CD4-positive, alpha-beta memory T cell (primary cell): ENCODE data around the gene COL5A1. TPM values are rescaled to one million over a fixed set of nuclear protein-coding genes. Genes with fewer than 3 reads are reported as not detected.

Experiments used
- CTCF ChIA-PET: fragments of 350-600 bp; sonication (Branson Sonifier 250); formaldehyde crosslinking; loops from one replicate; lab custom pipeline; 2021; ENCODE audit warnings: inconsistent platforms; ENCODE audit not compliant: partially characterized antibody; lab: Charles Lee
- POLR2A ChIA-PET: fragments of 350-600 bp; sonication (Branson Sonifier 250); formaldehyde crosslinking; loops from one replicate; lab custom pipeline; 2021; ENCODE audit not compliant: partially characterized antibody; lab: Charles Lee
- DNase-seq, 5 donors: peaks; one replicate each; pipeline versions ENCODE4 v3.0.0 to v3.0.0-alpha.2; 2020 to 2022; ENCODE audit warnings: mixed read lengths in 1 of 5
- H3K27ac ChIP-seq: one replicate; pipeline ENCODE4 v1.7.0; 2013; ENCODE audit warnings: low read depth, low read length
- H3K27me3 ChIP-seq: 2 replicates; pipeline ENCODE4 v1.7.0; 2013; ENCODE audit warnings: mild to moderate bottlenecking, low read length, moderate library complexity; ENCODE audit not compliant: insufficient read depth
- H3K36me3 ChIP-seq: 2 replicates; pipeline ENCODE4 v1.7.0; 2013; ENCODE audit warnings: mild to moderate bottlenecking, low read length, moderate library complexity; ENCODE audit not compliant: insufficient read depth
- H3K4me1 ChIP-seq: 2 replicates; pipeline ENCODE4 v1.7.0; 2013; ENCODE audit warnings: mild to moderate bottlenecking, low read length, moderate library complexity; ENCODE audit not compliant: insufficient read depth
- H3K4me3 ChIP-seq, 2 donors: one replicate each; pipeline ENCODE4 v1.7.0; 2013; ENCODE audit warnings: low read length in 2 of 2, mild to moderate bottlenecking in 1 of 2
- H3K9me3 ChIP-seq, 2 donors: one replicate each; pipeline ENCODE4 v1.7.0; 2013; ENCODE audit warnings: low read length in 2 of 2, control low read depth in 1 of 2; ENCODE audit not compliant: control insufficient read depth in 1 of 2
- H3K27ac Mint-ChIP-seq, 7 donors: one replicate each; pipeline ENCODE4 v1.8.0; 2020 to 2021; ENCODE audit warnings: mixed read lengths in 7 of 7, mild to moderate bottlenecking in 6 of 7, inconsistent platforms in 3 of 7, moderate library complexity in 3 of 7
- H3K27me3 Mint-ChIP-seq, 2 donors: one replicate each; pipeline ENCODE4 v1.8.0; 2020 to 2021; ENCODE audit warnings: mixed read lengths in 2 of 2
- H3K36me3 Mint-ChIP-seq, 2 donors: one replicate each; pipeline ENCODE4 v1.8.0; 2020 to 2021; ENCODE audit warnings: mixed read lengths in 2 of 2, inconsistent platforms in 1 of 2, mild to moderate bottlenecking in 1 of 2
- H3K4me1 Mint-ChIP-seq, 4 donors: one replicate each; pipeline ENCODE4 v1.8.0; 2020 to 2021; ENCODE audit warnings: mixed read lengths in 4 of 4, mild to moderate bottlenecking in 1 of 4
- H3K4me3 Mint-ChIP-seq, 8 donors: one replicate each; pipeline ENCODE4 v1.8.0; 2020 to 2021; ENCODE audit warnings: mixed read lengths in 8 of 8, mild to moderate bottlenecking in 7 of 8, moderate library complexity in 6 of 8, inconsistent platforms in 3 of 8
- H3K9me3 Mint-ChIP-seq, 8 donors: one replicate each; pipeline ENCODE4 v1.8.0; 2020 to 2021; ENCODE audit warnings: mixed read lengths in 8 of 8, mild to moderate bottlenecking in 5 of 8, inconsistent platforms in 3 of 8, moderate library complexity in 1 of 8
- intact Hi-C: fragments of 100-400 bp; cut with micrococcal nuclease; formaldehyde crosslinking; loops from one replicate; pipeline ENCODE4 v1.15.1; 2023
- polyA plus RNA-seq, 2 donors: library from polyadenylated mRNA; unstranded; fragments of 300-500 nt; fragmentation: Illumina TruSeq; gene quantifications; one replicate each; pipeline ENCODE4 v1.2.3, GENCODE V29; 2021
- total RNA-seq, 2 experiments: library from RNA; stranded (reverse); gene quantifications; one replicate each; pipeline ENCODE4 v1.2.3, GENCODE V29; 2021

COL5A1 gene
- total and polyA plus RNA-seq, 4 experiments from 2014 or later = 0.36 to 1.6 (median 1.5) TPM; not detected in 1

DNA sequence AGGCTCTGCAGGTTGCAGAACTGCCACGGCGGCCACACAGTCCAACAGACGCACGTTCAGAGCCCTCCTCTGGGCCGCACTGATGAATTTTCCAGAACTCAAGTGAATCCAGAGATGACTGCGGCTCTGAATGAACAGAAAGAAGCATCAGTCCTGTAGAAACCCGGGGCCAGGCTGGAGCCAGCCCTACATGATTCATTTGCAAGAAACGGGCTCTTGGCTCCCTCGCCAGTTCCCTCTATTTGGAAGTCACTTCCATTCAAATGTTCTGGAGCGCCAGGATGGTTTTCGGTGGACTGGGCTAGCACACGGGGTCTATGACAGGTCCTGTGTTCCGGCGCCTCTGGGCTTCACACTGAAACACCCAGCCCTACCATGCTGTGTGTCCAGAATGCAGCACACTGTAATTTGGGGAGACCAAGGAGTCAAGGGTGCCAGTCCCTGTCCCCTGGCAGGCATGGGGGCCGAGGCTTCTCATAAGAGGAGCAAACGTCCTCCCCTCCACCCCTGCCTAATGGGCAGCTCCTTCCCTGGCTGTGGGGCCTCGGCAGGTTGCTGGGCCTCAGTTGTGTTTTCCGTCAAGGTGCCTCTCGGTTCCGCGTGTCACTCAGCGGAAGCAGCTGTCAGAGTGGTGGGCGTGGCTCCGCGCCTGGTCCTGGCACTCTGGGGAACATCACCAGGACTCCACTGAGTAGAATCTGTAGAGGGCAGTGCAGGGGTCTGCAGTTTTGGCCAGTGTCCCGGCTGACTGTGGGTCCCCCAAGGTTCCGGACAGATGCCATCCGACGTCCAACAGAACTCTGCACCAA, 18.1 kb upstream of the COL5A1 start:
- ChIA-PET CTCF (no interaction called here), POLR2A (no interaction called here)
- Histone ChIP-seq H3K9me3 (no peaks in the 10 kb centered on the region), H3K4me1 (no peaks in the 10 kb centered on the region), H3K4me3 (no peak overlapping the region), H3K36me3 (no peaks in the 10 kb centered on the region), H3K27ac (no peak overlapping the region), H3K27me3 (no peaks in the 10 kb centered on the region)
- Mint-ChIP-seq H3K36me3 (no peaks in the 10 kb centered on the region), H3K27ac (no peak overlapping the region), H3K9me3 (no peaks in the 10 kb centered on the region), H3K4me1 (no peaks in the 10 kb centered on the region), H3K27me3 (peaks cover 2 to 8% of the 10 kb centered on the region in 2 donors), H3K4me3 (no peak overlapping the region)
- intact Hi-C loops = no loop called here
- no peak for DNase-seq

- Mint-ChIP-seq H3K27ac (no peak overlapping the region), H3K27me3 (peaks cover 3 to 8% of the 10 kb centered on the region in 2 donors), H3K4me3 (peak overlapping the region in 1 of 8 donors; percentile 37), H3K9me3 (no peaks in the 10 kb centered on the region), H3K4me1 (no peaks in the 10 kb centered on the region), H3K36me3 (no peaks in the 10 kb centered on the region)
- CTCF ChIA-PET = no interaction called here
- no peaks in the 10 kb centered on the region for H3K9me3 ChIP-seq
- intact Hi-C loops = no loop called here
- H3K27ac ChIP-seq = no peak overlapping the region
- no peak overlapping the region for H3K4me3 ChIP-seq
- no peaks in the 10 kb centered on the region for H3K36me3 ChIP-seq
- POLR2A ChIA-PET = no interaction called here
- no peaks in the 10 kb centered on the region for H3K4me1 ChIP-seq
- H3K27me3 ChIP-seq = no peaks in the 10 kb centered on the region
- DNase-seq = no peak
Measured at GRCh38 chr9:134624137-134624591, 17.4 kb upstream of the COL5A1 start.

GRCh38 chr9:134624621-134625181, 16.9 kb upstream of the COL5A1 start:
- Mint-ChIP-seq H3K36me3 (no peaks in the 10 kb centered on the region), H3K27me3 (peaks cover 3 to 8% of the 10 kb centered on the region in 2 donors), H3K4me1 (no peaks in the 10 kb centered on the region), H3K27ac (no peak overlapping the region), H3K9me3 (no peaks in the 10 kb centered on the region), H3K4me3 (no peak overlapping the region)
- Histone ChIP-seq H3K4me3 (no peak overlapping the region), H3K9me3 (no peaks in the 10 kb centered on the region), H3K36me3 (no peaks in the 10 kb centered on the region), H3K4me1 (no peaks in the 10 kb centered on the region), H3K27me3 (no peaks in the 10 kb centered on the region), H3K27ac (no peak overlapping the region)
- intact Hi-C loops = no loop called here
- no peak for DNase-seq
- CTCF ChIA-PET = no interaction called here
- POLR2A ChIA-PET = no interaction called here

DNA sequence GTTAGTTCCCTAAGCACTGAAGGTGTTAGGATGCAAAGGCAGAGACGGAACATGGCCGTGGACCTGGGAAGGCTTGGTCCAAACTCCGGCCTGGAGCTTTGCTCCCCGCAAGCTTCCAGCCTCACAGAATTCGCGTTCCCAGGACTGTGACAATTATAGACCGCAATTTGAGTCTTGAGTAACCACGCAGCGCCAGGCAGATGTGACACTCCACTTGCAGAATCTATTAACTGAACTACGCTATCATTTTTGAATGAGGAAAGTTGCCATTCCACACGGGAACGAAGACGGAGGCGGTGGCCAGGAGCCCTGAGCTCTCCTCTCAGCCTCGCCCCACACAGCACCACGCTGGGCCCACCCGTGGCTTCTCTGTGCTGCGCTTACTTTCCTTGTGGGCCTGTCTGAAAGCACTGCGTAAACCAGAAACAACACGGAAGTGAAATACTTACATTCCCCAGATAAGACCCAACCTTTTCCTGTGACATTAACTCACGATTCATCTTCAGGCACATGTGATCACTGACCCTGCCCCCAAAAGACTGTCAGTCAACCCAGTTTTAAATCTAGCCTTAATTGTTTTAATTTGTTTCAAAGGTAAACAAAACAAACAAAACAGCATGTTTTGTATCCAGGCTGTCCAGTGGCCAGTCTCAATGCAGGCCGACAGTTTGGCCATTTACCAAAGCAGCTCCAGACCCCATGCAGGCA, 16.1 kb upstream of the COL5A1 start:
- no peaks in the 10 kb centered on the region for H3K4me1 ChIP-seq
- Mint-ChIP-seq H3K9me3 (no peaks in the 10 kb centered on the region), H3K4me3 (no peak overlapping the region), H3K27me3 (peaks cover 3 to 8% of the 10 kb centered on the region in 2 donors), H3K36me3 (no peaks in the 10 kb centered on the region), H3K4me1 (no peaks in the 10 kb centered on the region), H3K27ac (no peak overlapping the region)
- H3K27me3 ChIP-seq = no peaks in the 10 kb centered on the region
- H3K9me3 ChIP-seq = no peaks in the 10 kb centered on the region
- H3K36me3 ChIP-seq = no peaks in the 10 kb centered on the region
- intact Hi-C loops = no loop called here
- no peak overlapping the region for H3K4me3 ChIP-seq
- ChIA-PET POLR2A (no interaction called here), CTCF (no interaction called here)
- H3K27ac ChIP-seq = no peak overlapping the region
- DNase-seq = no peak

DNA sequence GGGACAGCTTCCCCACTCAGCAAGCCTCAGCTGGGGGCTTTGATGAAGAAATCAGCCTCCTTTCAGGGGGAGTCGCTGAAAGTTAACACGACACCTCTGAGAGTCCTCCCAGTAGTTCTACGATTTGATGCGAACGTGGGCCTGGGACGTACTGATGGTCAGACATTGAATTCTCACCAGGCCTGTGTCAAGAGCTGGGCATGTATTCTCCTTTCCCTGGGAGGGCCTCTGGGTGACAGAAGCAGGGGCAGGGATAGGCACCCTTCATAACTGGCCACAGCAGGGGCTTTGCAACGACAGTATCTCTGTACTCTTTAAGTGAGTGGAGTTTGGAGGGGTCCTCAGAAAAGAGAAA, 15.6 kb upstream of the COL5A1 start:
- H3K9me3 ChIP-seq = no peaks in the 10 kb centered on the region
- no peaks in the 10 kb centered on the region for H3K36me3 Mint-ChIP-seq
- H3K27ac Mint-ChIP-seq = no peak overlapping the region
- ChIA-PET POLR2A (no interaction called here), CTCF (no interaction called here)
- intact Hi-C loops = no loop called here
- peaks cover 3 to 8% of the 10 kb centered on the region in 2 donors for H3K27me3 Mint-ChIP-seq
- H3K27ac ChIP-seq = no peak overlapping the region
- H3K4me1 ChIP-seq = no peaks in the 10 kb centered on the region
- no peak for DNase-seq
- H3K4me3 ChIP-seq = no peak overlapping the region
- no peaks in the 10 kb centered on the region for H3K36me3 ChIP-seq
- H3K4me3 Mint-ChIP-seq = no peak overlapping the region
- no peaks in the 10 kb centered on the region for H3K27me3 ChIP-seq
- H3K9me3 Mint-ChIP-seq = no peaks in the 10 kb centered on the region
- no peaks in the 10 kb centered on the region for H3K4me1 Mint-ChIP-seq

- H3K9me3 Mint-ChIP-seq = no peaks in the 10 kb centered on the region
- no peaks in the 10 kb centered on the region for H3K9me3 ChIP-seq
- H3K4me1 Mint-ChIP-seq = no peaks in the 10 kb centered on the region
- H3K4me1 ChIP-seq = no peaks in the 10 kb centered on the region
- no peaks in the 10 kb centered on the region for H3K27me3 ChIP-seq
- H3K4me3 ChIP-seq = no peak overlapping the region
- intact Hi-C loops = no loop called here
- no peaks in the 10 kb centered on the region for H3K36me3 Mint-ChIP-seq
- ChIA-PET POLR2A (no interaction called here), CTCF (no interaction called here)
- no peak overlapping the region for H3K27ac Mint-ChIP-seq
- H3K27ac ChIP-seq = no peak overlapping the region
- DNase-seq = no peak
- H3K27me3 Mint-ChIP-seq = peaks cover 3 to 5% of the 10 kb centered on the region in 2 donors
- no peaks in the 10 kb centered on the region for H3K36me3 ChIP-seq
- H3K4me3 Mint-ChIP-seq = no peak overlapping the region
Measured at GRCh38 chr9:134626571-134627416, 14.8 kb upstream of the COL5A1 start.
